ENCODE measurements around the gene LSMEM2. TPM values are rescaled to one million over a fixed set of nuclear protein-coding genes. Genes with fewer than 3 reads are reported as not detected.

Gene LSMEM2
- total RNA-seq, 1 experiment from 2014 or later: 0.57 TPM

DNA sequence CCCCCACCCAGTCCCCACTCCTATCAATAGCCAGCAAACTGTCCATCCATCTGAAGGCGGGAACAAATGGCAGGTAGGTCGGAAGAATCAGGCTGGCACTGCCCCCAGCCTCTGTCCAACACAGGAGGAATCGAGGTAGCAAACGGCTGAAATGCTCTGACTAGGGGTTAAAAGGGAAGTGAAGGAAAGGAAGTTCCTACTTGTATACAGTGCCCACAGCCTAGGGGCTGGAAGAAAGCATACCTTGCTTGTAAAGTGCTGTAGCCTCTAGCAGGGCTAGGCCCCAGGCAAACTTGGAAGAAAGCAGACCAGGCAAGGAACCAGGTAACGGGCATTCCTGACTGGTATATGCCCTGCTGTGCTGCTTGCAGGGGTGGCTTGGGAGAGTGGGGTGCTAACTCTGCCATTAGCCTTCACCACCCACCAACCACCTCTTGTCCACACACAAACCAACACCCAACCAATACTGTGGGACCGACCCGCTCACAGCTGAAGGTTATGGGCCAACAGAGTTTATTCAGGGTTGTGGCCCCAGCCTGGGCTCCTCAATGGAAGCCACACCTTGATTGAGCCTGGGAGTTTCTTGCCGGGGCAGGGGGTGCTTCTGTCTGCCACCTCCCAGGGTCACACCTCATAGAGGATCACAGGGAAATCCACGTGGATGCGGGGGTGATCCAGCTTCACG lies 46.8 kb downstream of the LSMEM2 start (continued):
- TF ChIP-seq FOXP1 (CRISPR knock-in tag; IDR thresholded peaks at IDR 0.05; ENCODE audit: borderline replicate concordance) (no peak), SOX15 (CRISPR knock-in tag; IDR thresholded peaks at IDR 0.05) (no peak), NR2C2 (CRISPR knock-in tag; IDR thresholded peaks at IDR 0.05) (no peak), TEAD1 (CRISPR knock-in tag; IDR thresholded peaks at IDR 0.05) (no peak), ZNF317 (CRISPR knock-in tag; IDR thresholded peaks at IDR 0.05; ENCODE audit: borderline replicate concordance, low read depth) (no peak), FOXK1 (CRISPR knock-in tag; IDR thresholded peaks at IDR 0.05) (no peak)
- TF ChIP-seq, protein P1, sequence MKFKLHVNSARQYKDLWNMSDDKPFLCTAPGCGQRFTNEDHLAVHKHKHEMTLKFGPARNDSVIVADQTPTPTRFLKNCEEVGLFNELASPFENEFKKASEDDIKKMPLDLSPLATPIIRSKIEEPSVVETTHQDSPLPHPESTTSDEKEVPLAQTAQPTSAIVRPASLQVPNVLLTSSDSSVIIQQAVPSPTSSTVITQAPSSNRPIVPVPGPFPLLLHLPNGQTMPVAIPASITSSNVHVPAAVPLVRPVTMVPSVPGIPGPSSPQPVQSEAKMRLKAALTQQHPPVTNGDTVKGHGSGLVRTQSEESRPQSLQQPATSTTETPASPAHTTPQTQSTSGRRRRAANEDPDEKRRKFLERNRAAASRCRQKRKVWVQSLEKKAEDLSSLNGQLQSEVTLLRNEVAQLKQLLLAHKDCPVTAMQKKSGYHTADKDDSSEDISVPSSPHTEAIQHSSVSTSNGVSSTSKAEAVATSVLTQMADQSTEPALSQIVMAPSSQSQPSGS (CRISPR knock-in tag; IDR thresholded peaks at IDR 0.05; ENCODE audit: borderline replicate concordance, low read depth): no peak

DNA sequence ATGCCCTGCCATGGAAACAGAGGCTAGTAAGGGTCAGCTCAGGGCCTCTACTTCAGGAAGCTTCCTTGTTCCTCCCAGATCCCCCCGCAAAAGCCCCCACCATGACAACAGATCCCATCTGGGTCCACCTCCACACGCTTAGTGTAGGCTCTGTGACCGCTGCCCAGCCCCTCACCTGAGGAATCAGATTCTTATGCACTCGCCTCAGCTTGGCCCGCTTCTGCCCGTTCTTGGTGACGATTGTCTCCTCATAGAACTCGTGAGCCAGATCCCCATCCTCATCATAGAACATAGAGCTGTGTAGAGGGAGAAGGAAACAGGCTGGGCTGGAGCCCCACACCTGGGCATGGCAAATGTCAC lies 47.3 kb downstream of the LSMEM2 start:
- H3K27me3 Mint-ChIP-seq (ENCODE audit: low read depth): no peaks in the 10 kb centered on the region
- no peaks in the 10 kb centered on the region for H3K9me3 Mint-ChIP-seq
- peak overlapping the region; percentile 29; the same call in 1 of the 2 replicates for H3K4me3 Mint-ChIP-seq
- ChIA-PET POLR2A (interaction anchor here (0.8 kb wide), 1 partner anchor 11 kb away, joined by 3 read pairs; no protein-coding TSS in a partner anchor), CTCF (no interaction called here)
- peaks cover 30% of the 10 kb centered on the region for H3K4me1 Mint-ChIP-seq
- H3K27ac Mint-ChIP-seq: no peak overlapping the region
- TF ChIP-seq, protein P2, sequence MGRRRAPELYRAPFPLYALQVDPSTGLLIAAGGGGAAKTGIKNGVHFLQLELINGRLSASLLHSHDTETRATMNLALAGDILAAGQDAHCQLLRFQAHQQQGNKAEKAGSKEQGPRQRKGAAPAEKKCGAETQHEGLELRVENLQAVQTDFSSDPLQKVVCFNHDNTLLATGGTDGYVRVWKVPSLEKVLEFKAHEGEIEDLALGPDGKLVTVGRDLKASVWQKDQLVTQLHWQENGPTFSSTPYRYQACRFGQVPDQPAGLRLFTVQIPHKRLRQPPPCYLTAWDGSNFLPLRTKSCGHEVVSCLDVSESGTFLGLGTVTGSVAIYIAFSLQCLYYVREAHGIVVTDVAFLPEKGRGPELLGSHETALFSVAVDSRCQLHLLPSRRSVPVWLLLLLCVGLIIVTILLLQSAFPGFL (CRISPR knock-in tag; IDR thresholded peaks at IDR 0.05; ENCODE audit: borderline replicate concordance): no peak
- no peak for TF ChIP-seq SMAD3 (CRISPR knock-in tag; IDR thresholded peaks at IDR 0.05; ENCODE audit: borderline replicate concordance)
- TF ChIP-seq, protein P3, sequence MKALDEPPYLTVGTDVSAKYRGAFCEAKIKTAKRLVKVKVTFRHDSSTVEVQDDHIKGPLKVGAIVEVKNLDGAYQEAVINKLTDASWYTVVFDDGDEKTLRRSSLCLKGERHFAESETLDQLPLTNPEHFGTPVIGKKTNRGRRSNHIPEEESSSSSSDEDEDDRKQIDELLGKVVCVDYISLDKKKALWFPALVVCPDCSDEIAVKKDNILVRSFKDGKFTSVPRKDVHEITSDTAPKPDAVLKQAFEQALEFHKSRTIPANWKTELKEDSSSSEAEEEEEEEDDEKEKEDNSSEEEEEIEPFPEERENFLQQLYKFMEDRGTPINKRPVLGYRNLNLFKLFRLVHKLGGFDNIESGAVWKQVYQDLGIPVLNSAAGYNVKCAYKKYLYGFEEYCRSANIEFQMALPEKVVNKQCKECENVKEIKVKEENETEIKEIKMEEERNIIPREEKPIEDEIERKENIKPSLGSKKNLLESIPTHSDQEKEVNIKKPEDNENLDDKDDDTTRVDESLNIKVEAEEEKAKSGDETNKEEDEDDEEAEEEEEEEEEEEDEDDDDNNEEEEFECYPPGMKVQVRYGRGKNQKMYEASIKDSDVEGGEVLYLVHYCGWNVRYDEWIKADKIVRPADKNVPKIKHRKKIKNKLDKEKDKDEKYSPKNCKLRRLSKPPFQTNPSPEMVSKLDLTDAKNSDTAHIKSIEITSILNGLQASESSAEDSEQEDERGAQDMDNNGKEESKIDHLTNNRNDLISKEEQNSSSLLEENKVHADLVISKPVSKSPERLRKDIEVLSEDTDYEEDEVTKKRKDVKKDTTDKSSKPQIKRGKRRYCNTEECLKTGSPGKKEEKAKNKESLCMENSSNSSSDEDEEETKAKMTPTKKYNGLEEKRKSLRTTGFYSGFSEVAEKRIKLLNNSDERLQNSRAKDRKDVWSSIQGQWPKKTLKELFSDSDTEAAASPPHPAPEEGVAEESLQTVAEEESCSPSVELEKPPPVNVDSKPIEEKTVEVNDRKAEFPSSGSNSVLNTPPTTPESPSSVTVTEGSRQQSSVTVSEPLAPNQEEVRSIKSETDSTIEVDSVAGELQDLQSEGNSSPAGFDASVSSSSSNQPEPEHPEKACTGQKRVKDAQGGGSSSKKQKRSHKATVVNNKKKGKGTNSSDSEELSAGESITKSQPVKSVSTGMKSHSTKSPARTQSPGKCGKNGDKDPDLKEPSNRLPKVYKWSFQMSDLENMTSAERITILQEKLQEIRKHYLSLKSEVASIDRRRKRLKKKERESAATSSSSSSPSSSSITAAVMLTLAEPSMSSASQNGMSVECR (CRISPR knock-in tag; IDR thresholded peaks at IDR 0.05; ENCODE audit: borderline replicate concordance): no peak
- ATAC-seq (no peak), DNase-seq (ENCODE audit: low spot score) (no peak)
- peaks cover 18% of the 10 kb centered on the region for H3K36me3 Mint-ChIP-seq

DNA sequence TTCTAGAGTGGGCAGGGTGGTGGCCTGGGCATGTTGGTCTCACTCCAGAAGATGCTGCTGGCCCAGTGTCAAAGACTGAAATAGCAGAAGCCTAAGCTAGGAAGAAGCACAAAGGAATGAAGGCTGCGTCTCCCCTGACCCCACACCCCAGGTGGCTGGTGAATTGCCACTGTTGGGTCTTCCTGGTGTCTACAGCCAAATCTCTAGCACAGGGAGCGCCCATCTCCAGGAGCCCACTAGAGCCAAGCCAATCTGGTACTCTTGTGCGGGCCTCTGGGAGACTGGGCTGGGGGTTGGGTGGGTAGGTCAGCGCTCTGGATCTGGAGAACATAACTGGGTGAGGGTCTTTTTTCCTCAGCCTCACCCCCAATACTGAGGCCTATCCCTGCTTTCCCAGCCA lies 48.2 kb downstream of the LSMEM2 start:
- CTCF ChIA-PET: interaction anchor here (1.3 to 1.7 kb wide), 5 partner anchors 10 to 223 kb away, joined by 3 to 23 read pairs (median 10); partner anchors contain the start of gene HYAL1
- peak overlapping the region; percentile 84 for H3K4me3 Mint-ChIP-seq
- no peak for ATAC-seq
- H3K36me3 Mint-ChIP-seq: peaks cover 26% of the 10 kb centered on the region
- peaks cover 30% of the 10 kb centered on the region for H3K4me1 Mint-ChIP-seq
- no peaks in the 10 kb centered on the region for H3K27me3 Mint-ChIP-seq (ENCODE audit: low read depth)
- no peak overlapping the region for H3K27ac Mint-ChIP-seq
- no peaks in the 10 kb centered on the region for H3K9me3 Mint-ChIP-seq
- TF ChIP-seq, protein P4, sequence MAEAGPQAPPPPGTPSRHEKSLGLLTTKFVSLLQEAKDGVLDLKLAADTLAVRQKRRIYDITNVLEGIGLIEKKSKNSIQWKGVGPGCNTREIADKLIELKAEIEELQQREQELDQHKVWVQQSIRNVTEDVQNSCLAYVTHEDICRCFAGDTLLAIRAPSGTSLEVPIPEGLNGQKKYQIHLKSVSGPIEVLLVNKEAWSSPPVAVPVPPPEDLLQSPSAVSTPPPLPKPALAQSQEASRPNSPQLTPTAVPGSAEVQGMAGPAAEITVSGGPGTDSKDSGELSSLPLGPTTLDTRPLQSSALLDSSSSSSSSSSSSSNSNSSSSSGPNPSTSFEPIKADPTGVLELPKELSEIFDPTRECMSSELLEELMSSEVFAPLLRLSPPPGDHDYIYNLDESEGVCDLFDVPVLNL (CRISPR knock-in tag; IDR thresholded peaks at IDR 0.05; ENCODE audit: borderline replicate concordance, low read depth): no peak
- TF ChIP-seq, protein P5, sequence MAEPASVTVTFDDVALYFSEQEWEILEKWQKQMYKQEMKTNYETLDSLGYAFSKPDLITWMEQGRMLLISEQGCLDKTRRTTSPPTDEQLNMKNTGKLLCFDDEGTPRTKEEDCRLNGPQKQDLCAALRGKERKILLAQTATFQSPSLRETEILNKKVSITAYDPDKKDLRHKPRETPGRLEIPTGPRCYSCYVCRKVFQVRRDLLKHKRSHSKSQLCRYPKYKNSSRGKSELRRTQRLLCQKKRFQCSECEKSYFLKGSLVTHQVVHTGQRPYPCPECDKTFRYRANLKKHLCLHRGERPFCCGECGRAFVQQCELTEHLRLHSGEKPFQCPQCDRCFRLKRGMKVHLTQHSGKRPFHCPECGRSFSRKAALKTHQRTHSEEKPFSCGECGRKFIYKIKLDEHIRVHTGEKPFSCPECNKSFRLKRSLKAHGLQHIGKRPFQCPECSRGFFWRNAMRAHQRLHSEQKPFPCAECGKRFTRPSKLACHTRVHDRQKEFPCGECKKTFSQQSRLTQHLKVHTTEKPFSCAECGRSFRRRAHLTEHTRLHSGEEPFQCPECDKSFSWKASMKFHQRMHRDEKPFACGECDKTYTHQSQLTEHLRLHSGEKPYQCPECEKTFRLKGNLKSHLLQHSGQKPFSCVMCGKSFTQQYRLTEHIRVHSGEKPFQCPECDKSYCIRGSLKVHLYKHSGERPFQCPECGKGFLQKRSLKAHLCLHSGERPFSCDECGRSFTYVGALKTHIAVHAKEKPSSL (CRISPR knock-in tag; conservative IDR thresholded peaks at IDR 0.05): no peak
- no peak for DNase-seq (ENCODE audit: low spot score)
- POLR2A ChIA-PET: interaction anchor here (1.1 to 1.7 kb wide), 3 partner anchors 10 to 52 kb away, joined by 3 to 21 read pairs (median 3); partner anchors contain the start of gene HYAL1

Measured in WTC11 (cell line).